ENCODE measurements around the gene PAM. TPM values are rescaled to one million over a fixed set of nuclear protein-coding genes. Genes with fewer than 3 reads are reported as not detected.
"Not testable (repeated sequence)": the region's sequence is repeated elsewhere in the genome, so short reads cannot be mapped to it uniquely, and the experiment has no call there.

PAM gene
- total RNA-seq, 1 experiment from 2014 or later, result 60.3 TPM

- H3K27ac Mint-ChIP-seq (ENCODE audit: low read depth, unreplicated experiment), result no peak overlapping the region
- ChIA-PET POLR2A (interaction anchor here (0.7 kb wide), 1 partner anchor 253 kb away, joined by 3 read pairs; no protein-coding TSS in a partner anchor), CTCF (interaction anchor here (0.5 to 1.4 kb wide), 2 partner anchors 255 to 347 kb away, joined by 3 to 4 read pairs; no protein-coding TSS in a partner anchor)
- H3K4me1 Mint-ChIP-seq (ENCODE audit: insufficient read depth, unreplicated experiment), result no peaks in the 10 kb centered on the region
- no peak for DNase-seq (ENCODE audit: unreplicated experiment)
- BruUV-seq (replicated peaks), result TSS peak; percentile 13
- no peak for TF ChIP-seq CTCF (IDR thresholded peaks at IDR 0.05; ENCODE audit: unreplicated experiment)
- H3K4me3 Mint-ChIP-seq (ENCODE audit: unreplicated experiment), result no peak overlapping the region
- H3K27me3 Mint-ChIP-seq (ENCODE audit: insufficient read depth, unreplicated experiment), result no peaks in the 10 kb centered on the region
- intact Hi-C loops (cut with micrococcal nuclease), result no loop called here
- H3K36me3 Mint-ChIP-seq (ENCODE audit: insufficient read depth, unreplicated experiment), result no peaks in the 10 kb centered on the region
- no peaks in the 10 kb centered on the region for H3K9me3 Mint-ChIP-seq (ENCODE audit: unreplicated experiment)
Observed at GRCh38 chr5:103035701-103036100, 280.6 kb downstream of the PAM start.

- Mint-ChIP-seq H3K4me3 (ENCODE audit: unreplicated experiment) (no peak overlapping the region), H3K4me1 (ENCODE audit: insufficient read depth, unreplicated experiment) (no peaks in the 10 kb centered on the region), H3K27me3 (ENCODE audit: insufficient read depth, unreplicated experiment) (no peaks in the 10 kb centered on the region), H3K9me3 (ENCODE audit: unreplicated experiment) (no peaks in the 10 kb centered on the region), H3K27ac (ENCODE audit: low read depth, unreplicated experiment) (no peak overlapping the region), H3K36me3 (ENCODE audit: insufficient read depth, unreplicated experiment) (no peaks in the 10 kb centered on the region)
- TF ChIP-seq CTCF (IDR thresholded peaks at IDR 0.05; ENCODE audit: unreplicated experiment), result no peak
- no peak for DNase-seq (ENCODE audit: unreplicated experiment)
- ChIA-PET CTCF (interaction anchor here (0.8 to 1.4 kb wide), 4 partner anchors 103 to 455 kb away, joined by 3 to 4 read pairs (median 4); no protein-coding TSS in a partner anchor), POLR2A (no interaction called here)
- no TSS peak for BruUV-seq (replicated peaks)
- intact Hi-C loops (cut with micrococcal nuclease), result no loop called here
Observed at GRCh38 chr5:103036601-103037000, 281.5 kb downstream of the PAM start.

- Mint-ChIP-seq H3K4me3 (ENCODE audit: unreplicated experiment) (no peak overlapping the region), H3K4me1 (ENCODE audit: insufficient read depth, unreplicated experiment) (no peaks in the 10 kb centered on the region), H3K27ac (ENCODE audit: low read depth, unreplicated experiment) (no peak overlapping the region), H3K36me3 (ENCODE audit: insufficient read depth, unreplicated experiment) (no peaks in the 10 kb centered on the region), H3K27me3 (ENCODE audit: insufficient read depth, unreplicated experiment) (no peaks in the 10 kb centered on the region), H3K9me3 (ENCODE audit: unreplicated experiment) (no peaks in the 10 kb centered on the region)
- DNase-seq (ENCODE audit: unreplicated experiment), result no peak
- ChIA-PET CTCF (interaction anchor here (0.7 kb wide), 2 partner anchors 241 to 275 kb away, joined by 3 to 4 read pairs; no protein-coding TSS in a partner anchor), POLR2A (no interaction called here)
- TF ChIP-seq CTCF (IDR thresholded peaks at IDR 0.05; ENCODE audit: unreplicated experiment), result no peak
- no TSS peak for BruUV-seq (replicated peaks)
- intact Hi-C loops (cut with micrococcal nuclease), result no loop called here
Observed at GRCh38 chr5:103037673-103038455, 282.8 kb downstream of the PAM start.

GRCh38 chr5:103041071-103041676, 286.1 kb downstream of the PAM start:
- ChIA-PET POLR2A (no interaction called here), CTCF (interaction anchor here (0.6 to 3.7 kb wide), 15 partner anchors 9 to 769 kb away, joined by 3 to 29 read pairs (median 5); no protein-coding TSS in a partner anchor)
- Mint-ChIP-seq H3K27me3 (ENCODE audit: insufficient read depth, unreplicated experiment) (no peaks in the 10 kb centered on the region), H3K27ac (ENCODE audit: low read depth, unreplicated experiment) (no peak overlapping the region), H3K4me1 (ENCODE audit: insufficient read depth, unreplicated experiment) (no peaks in the 10 kb centered on the region), H3K9me3 (ENCODE audit: unreplicated experiment) (no peaks in the 10 kb centered on the region), H3K36me3 (ENCODE audit: insufficient read depth, unreplicated experiment) (no peaks in the 10 kb centered on the region), H3K4me3 (ENCODE audit: unreplicated experiment) (no peak overlapping the region)
- DNase-seq (ENCODE audit: unreplicated experiment), result peak; percentile 59
- intact Hi-C loops (cut with micrococcal nuclease), result loop anchor here (1.0 to 5.0 kb wide), 6 partner anchors 98 to 504 kb away; no protein-coding TSS in a partner anchor
- no TSS peak for BruUV-seq (replicated peaks)
- TF ChIP-seq CTCF (IDR thresholded peaks at IDR 0.05; ENCODE audit: unreplicated experiment), result peak; percentile 53

GRCh38 chr5:103046706-103047105, 291.6 kb downstream of the PAM start:
- H3K4me3 Mint-ChIP-seq (ENCODE audit: unreplicated experiment); H3K9me3 Mint-ChIP-seq (ENCODE audit: unreplicated experiment); BruUV-seq (replicated peaks); POLR2A ChIA-PET; H3K36me3 Mint-ChIP-seq (ENCODE audit: insufficient read depth, unreplicated experiment); intact Hi-C loops (cut with micrococcal nuclease); H3K4me1 Mint-ChIP-seq (ENCODE audit: insufficient read depth, unreplicated experiment); H3K27ac Mint-ChIP-seq (ENCODE audit: low read depth, unreplicated experiment); DNase-seq (ENCODE audit: unreplicated experiment); H3K27me3 Mint-ChIP-seq (ENCODE audit: insufficient read depth, unreplicated experiment): not testable (repeated sequence)
- CTCF ChIA-PET, result interaction anchor here (1.3 kb wide), 1 partner anchor 267 kb away, joined by 3 read pairs; no protein-coding TSS in a partner anchor
